ENCODE data around the gene MCM9.
"Not testable (repeated sequence)": the region's sequence is repeated elsewhere in the genome, so short reads cannot be mapped to it uniquely, and the experiment has no call there.

Gene MCM9

DNA sequence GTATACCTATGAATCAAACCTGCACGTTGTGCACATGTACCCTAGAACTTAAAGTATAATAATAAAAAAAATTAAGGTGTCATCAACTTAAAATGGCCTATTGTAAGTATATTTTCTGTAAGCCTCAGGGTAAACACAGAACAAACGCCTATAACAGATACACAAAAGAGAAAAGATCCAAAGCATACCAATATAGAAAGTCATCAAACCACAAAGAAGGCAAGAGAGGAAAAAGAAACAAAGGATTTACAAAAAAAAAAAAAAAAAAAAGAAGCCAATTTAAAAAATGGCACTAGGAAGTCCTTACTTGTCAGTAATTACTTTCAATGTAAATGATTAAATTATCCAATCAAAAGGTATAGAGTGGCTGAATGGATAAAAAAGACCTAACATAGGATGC, 65.6 kb downstream of the MCM9 start:
- peaks cover 6% of the 10 kb centered on the region for H3K4me1 ChIP-seq (ENCODE audit: control insufficient read depth, insufficient read depth, low read length)
- H3K27me3 ChIP-seq (ENCODE audit: control insufficient read depth, insufficient read depth, low read length): no peaks in the 10 kb centered on the region
- no peak overlapping the region for H3K4me3 ChIP-seq (ENCODE audit: low read length)
- no peak overlapping the region for H3K9ac ChIP-seq (ENCODE audit: low read length)
- H3K9me3 ChIP-seq (ENCODE audit: control insufficient read depth, low read length): no peaks in the 10 kb centered on the region
- no peaks in the 10 kb centered on the region for H3K36me3 ChIP-seq (ENCODE audit: control insufficient read depth, insufficient read depth, low read length)

DNA sequence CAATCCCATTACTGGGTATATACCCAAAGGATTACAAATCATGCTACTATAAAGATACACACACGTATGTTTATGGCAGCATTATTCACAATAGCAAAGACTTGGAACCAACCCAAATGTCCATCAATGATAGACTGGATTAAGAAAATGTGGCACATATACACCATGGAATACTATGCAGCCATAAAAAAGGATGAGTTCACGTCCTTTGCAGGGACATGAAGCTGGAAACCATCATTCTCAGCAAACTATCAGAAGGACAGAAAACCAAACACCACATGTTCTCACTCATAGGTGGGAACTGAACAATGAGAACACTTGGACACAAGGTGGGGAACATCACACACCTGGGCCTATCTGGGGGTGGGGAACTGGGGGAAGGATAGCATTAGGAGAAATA, 66.1 kb downstream of the MCM9 start:
- not testable (repeated sequence) for H3K4me1 ChIP-seq (ENCODE audit: control insufficient read depth, insufficient read depth, low read length); H3K36me3 ChIP-seq (ENCODE audit: control insufficient read depth, insufficient read depth, low read length); H3K27me3 ChIP-seq (ENCODE audit: control insufficient read depth, insufficient read depth, low read length); H3K9ac ChIP-seq (ENCODE audit: low read length); H3K9me3 ChIP-seq (ENCODE audit: control insufficient read depth, low read length); H3K4me3 ChIP-seq (ENCODE audit: low read length)

DNA sequence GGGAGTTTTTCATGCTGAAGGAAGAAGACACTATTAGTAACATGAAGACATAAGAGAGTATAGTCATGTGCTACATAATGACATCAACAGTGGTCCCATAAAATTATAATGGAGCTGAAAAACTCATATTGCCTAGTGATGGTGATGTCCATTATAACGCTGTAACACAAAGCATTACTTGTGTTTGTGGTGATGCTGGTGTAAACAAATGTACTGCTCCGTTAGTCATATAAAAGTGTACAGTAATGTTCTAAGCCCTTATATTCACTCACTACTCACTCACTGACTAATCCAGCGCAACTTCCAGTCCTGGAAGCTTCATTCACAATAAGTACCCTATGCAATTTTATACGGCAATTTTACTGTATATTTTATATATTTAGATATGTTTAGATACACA, 67.8 kb downstream of the MCM9 start:
- Histone ChIP-seq H3K27me3 (ENCODE audit: control insufficient read depth, insufficient read depth, low read length) (no peaks in the 10 kb centered on the region), H3K9me3 (ENCODE audit: control insufficient read depth, low read length) (no peaks in the 10 kb centered on the region), H3K36me3 (ENCODE audit: control insufficient read depth, insufficient read depth, low read length) (no peaks in the 10 kb centered on the region), H3K4me3 (ENCODE audit: low read length) (no peak overlapping the region), H3K9ac (ENCODE audit: low read length) (no peak overlapping the region), H3K4me1 (ENCODE audit: control insufficient read depth, insufficient read depth, low read length) (peaks cover 7% of the 10 kb centered on the region)

DNA sequence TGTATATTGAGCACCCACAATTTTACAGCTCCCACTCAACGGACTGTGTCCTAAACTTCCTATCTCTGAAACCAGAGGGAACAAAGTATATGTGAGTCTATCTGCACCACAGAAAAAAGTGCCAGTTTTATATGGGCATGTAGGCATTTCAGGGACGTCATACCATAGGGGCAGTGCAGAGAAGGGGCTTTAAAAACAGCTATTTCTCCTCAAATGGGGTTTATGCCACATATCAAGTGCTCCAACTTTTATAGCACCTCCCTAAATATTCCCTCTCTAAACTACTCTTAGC, 69.9 kb downstream of the MCM9 start:
- H3K36me3 ChIP-seq (ENCODE audit: control insufficient read depth, insufficient read depth, low read length): no peaks in the 10 kb centered on the region
- H3K27me3 ChIP-seq (ENCODE audit: control insufficient read depth, insufficient read depth, low read length): no peaks in the 10 kb centered on the region
- no peak overlapping the region for H3K9ac ChIP-seq (ENCODE audit: low read length)
- H3K4me3 ChIP-seq (ENCODE audit: low read length): no peak overlapping the region
- H3K9me3 ChIP-seq (ENCODE audit: control insufficient read depth, low read length): no peaks in the 10 kb centered on the region
- H3K4me1 ChIP-seq (ENCODE audit: control insufficient read depth, insufficient read depth, low read length): peaks cover 7% of the 10 kb centered on the region

DNA sequence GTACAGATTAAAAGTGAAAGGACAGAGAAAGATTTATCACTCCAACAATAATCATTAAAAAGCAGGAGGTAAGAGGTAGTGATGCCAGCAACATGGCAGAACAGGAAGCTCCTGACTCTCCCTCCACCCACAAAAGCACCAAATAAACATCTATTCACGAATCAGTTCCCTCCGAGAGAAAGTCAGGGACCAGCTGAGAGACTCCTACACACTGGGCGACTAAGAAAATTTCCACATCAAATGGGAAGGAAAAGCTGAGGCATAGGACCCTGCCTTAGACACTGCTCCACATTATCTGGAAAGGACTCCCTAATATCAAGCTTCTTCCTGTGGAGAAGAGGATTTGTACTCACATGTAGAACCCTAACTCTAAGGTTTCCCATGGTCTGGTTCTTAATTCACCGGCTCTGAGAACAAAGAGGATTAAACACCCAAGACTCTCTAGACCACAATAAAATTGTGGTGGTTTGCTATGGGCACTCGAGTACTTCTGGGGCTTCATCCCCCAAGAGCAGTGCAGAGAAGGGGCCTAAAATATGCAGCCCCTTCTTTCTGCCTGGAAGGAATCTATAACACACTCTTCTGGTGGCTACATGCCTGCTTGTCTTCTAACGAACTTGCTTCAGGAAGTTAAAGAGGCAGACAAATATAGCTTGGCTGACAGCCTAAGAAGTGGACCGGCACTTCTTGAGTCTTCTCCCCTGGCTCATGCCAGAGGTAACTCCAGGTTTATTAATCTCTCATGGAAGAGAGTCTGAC, 70.4 kb downstream of the MCM9 start:
- Histone ChIP-seq H3K9me3 (ENCODE audit: control insufficient read depth, low read length) (no peaks in the 10 kb centered on the region), H3K4me3 (ENCODE audit: low read length) (no peak overlapping the region), H3K4me1 (ENCODE audit: control insufficient read depth, insufficient read depth, low read length) (peaks cover 7% of the 10 kb centered on the region), H3K36me3 (ENCODE audit: control insufficient read depth, insufficient read depth, low read length) (no peaks in the 10 kb centered on the region), H3K9ac (ENCODE audit: low read length) (no peak overlapping the region), H3K27me3 (ENCODE audit: control insufficient read depth, insufficient read depth, low read length) (no peaks in the 10 kb centered on the region)

DNA sequence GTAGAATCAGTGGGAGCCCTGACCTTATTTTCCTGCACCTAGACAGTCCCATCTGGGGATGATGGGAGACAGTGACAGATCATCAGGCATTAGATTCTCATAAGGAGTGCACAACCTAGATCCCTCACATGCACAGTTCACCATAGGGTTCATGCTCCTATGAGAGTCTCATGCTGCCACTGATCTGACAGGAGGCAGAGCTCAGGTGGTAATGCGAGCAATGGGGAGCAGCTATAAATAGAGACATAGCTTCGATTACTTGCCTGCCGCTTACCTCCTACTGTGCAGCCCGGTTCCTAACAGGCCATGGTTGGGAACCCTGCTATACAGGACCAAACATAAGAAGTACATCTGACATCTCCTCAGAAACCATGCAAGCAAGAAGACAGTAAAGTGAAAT, 72.5 kb downstream of the MCM9 start:
- Histone ChIP-seq H3K9ac (ENCODE audit: low read length) (no peak overlapping the region), H3K36me3 (ENCODE audit: control insufficient read depth, insufficient read depth, low read length) (no peaks in the 10 kb centered on the region), H3K4me1 (ENCODE audit: control insufficient read depth, insufficient read depth, low read length) (peaks cover 7% of the 10 kb centered on the region), H3K27me3 (ENCODE audit: control insufficient read depth, insufficient read depth, low read length) (no peaks in the 10 kb centered on the region), H3K9me3 (ENCODE audit: control insufficient read depth, low read length) (no peaks in the 10 kb centered on the region), H3K4me3 (ENCODE audit: low read length) (no peak overlapping the region)

DNA sequence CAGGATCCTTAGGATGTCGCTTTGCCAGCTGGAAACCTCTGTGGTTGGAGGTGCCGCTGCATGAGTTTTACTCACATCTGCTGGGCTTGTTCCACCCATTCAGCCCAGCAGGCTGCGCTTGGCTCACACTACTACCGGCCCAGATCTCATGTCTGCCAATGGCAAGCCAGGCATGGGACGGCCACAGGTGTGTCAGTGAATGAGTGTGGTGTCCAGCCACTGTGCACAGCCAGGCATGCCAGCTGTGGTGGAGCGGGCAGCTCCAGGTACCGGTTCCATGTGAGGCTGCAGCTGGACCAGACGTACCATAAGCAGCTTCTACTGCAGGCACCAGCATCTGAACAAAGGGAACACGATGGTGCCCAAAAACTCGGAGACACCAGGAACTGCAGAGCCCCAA, 74.1 kb downstream of the MCM9 start:
- H3K36me3 ChIP-seq (ENCODE audit: control insufficient read depth, insufficient read depth, low read length): no peaks in the 10 kb centered on the region
- no peak overlapping the region for H3K9ac ChIP-seq (ENCODE audit: low read length)
- no peaks in the 10 kb centered on the region for H3K27me3 ChIP-seq (ENCODE audit: control insufficient read depth, insufficient read depth, low read length)
- no peaks in the 10 kb centered on the region for H3K9me3 ChIP-seq (ENCODE audit: control insufficient read depth, low read length)
- H3K4me3 ChIP-seq (ENCODE audit: low read length): no peak overlapping the region
- H3K4me1 ChIP-seq (ENCODE audit: control insufficient read depth, insufficient read depth, low read length): peaks cover 7% of the 10 kb centered on the region

DNA sequence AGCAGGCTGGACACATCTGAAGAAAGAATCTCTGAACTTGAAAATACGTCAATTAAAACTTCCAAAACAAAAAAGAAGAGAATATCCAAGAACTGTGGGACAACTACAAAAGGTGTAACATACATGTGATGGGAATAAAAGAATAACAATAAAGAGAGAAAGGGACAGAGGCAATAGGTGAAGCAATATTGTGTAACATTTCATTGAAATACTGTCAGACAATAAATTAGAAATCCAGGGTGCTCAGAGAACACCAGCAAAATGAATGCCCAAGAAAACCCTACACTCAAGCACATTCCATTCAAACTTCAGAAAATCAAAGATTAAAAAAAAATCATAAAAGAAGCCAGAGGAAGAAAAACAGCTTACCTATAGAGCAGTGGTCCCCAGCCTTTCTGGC, 74.6 kb downstream of the MCM9 start:
- no peaks in the 10 kb centered on the region for H3K27me3 ChIP-seq (ENCODE audit: control insufficient read depth, insufficient read depth, low read length)
- no peaks in the 10 kb centered on the region for H3K9me3 ChIP-seq (ENCODE audit: control insufficient read depth, low read length)
- H3K4me1 ChIP-seq (ENCODE audit: control insufficient read depth, insufficient read depth, low read length): peaks cover 7% of the 10 kb centered on the region
- no peaks in the 10 kb centered on the region for H3K36me3 ChIP-seq (ENCODE audit: control insufficient read depth, insufficient read depth, low read length)
- no peak overlapping the region for H3K9ac ChIP-seq (ENCODE audit: low read length)
- H3K4me3 ChIP-seq (ENCODE audit: low read length): no peak overlapping the region

DNA sequence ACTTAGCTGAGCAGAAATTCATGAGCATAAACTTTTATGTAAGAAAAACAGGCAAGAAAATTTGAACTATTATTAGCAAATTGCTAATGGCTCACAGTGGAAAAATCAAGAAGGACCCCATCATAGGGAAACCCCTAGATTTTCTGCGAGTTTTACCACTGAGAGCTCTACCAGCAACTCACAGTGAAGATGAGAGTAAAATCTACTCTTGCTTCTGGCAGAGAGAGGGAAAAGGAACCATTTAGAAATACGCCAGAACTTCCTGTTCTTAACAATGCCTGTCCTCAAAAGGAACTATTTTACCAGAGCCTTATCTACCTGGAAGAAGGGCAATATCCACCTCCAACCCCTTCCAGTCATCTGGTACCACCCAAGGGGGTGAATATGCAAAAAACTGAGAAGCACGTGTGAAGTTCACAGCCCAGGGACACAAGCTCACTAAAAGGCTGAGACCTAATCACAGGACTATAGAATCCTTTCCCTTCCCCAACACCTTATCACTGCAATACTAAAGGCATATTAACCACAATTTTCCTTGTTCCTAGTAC, 75.4 kb downstream of the MCM9 start:
- no peaks in the 10 kb centered on the region for H3K9me3 ChIP-seq (ENCODE audit: control insufficient read depth, low read length)
- H3K4me3 ChIP-seq (ENCODE audit: low read length): no peak overlapping the region
- no peaks in the 10 kb centered on the region for H3K27me3 ChIP-seq (ENCODE audit: control insufficient read depth, insufficient read depth, low read length)
- no peak overlapping the region for H3K9ac ChIP-seq (ENCODE audit: low read length)
- H3K4me1 ChIP-seq (ENCODE audit: control insufficient read depth, insufficient read depth, low read length): peaks cover 3% of the 10 kb centered on the region
- H3K36me3 ChIP-seq (ENCODE audit: control insufficient read depth, insufficient read depth, low read length): no peaks in the 10 kb centered on the region

DNA sequence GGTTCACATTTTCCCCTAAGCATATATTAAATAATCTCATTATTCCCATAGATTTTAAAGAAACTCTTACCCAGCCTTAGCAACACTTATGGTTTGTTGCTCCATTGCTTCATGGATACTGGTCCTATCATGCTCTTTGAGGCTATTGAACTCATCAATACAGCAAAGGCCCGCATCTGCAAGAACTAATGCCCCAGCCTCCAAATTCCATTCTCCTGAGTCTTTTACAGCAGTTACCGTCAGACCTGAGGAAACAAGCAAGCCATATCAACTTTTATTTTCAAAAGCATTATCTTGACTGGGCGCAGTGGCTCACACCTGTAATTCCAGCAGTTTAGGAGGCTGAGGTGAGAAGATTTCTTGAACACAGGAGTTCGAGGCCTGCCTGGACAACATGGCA, 78.7 kb downstream of the MCM9 start:
- H3K36me3 ChIP-seq (ENCODE audit: control insufficient read depth, insufficient read depth, low read length): no peaks in the 10 kb centered on the region
- no peaks in the 10 kb centered on the region for H3K27me3 ChIP-seq (ENCODE audit: control insufficient read depth, insufficient read depth, low read length)
- no peak overlapping the region for H3K4me3 ChIP-seq (ENCODE audit: low read length)
- no peaks in the 10 kb centered on the region for H3K9me3 ChIP-seq (ENCODE audit: control insufficient read depth, low read length)
- H3K9ac ChIP-seq (ENCODE audit: low read length): no peak overlapping the region
- no peaks in the 10 kb centered on the region for H3K4me1 ChIP-seq (ENCODE audit: control insufficient read depth, insufficient read depth, low read length)

DNA sequence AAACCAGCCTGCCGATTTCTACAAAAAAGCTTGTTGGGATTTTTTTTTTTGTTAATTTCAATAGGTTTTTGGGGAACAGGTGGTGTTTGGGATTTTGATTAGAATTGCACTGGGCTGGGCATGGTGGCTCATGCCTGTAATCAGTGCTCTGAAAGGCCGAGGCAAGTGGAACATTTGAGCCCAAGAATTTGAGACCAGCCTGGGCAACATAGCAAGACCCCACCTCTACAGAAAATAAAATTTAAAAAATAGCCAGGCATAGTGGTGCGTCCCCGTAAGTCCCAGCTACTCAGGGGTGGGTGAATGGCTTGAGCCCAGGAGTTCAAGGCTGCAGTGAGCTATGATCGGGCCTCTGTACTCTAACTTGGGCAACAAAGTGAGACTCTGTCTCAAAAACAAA, 81.6 kb downstream of the MCM9 start:
- Histone ChIP-seq H3K4me3 (ENCODE audit: low read length) (no peak overlapping the region), H3K9ac (ENCODE audit: low read length) (no peak overlapping the region), H3K36me3 (ENCODE audit: control insufficient read depth, insufficient read depth, low read length) (no peaks in the 10 kb centered on the region), H3K27me3 (ENCODE audit: control insufficient read depth, insufficient read depth, low read length) (no peaks in the 10 kb centered on the region), H3K9me3 (ENCODE audit: control insufficient read depth, low read length) (no peaks in the 10 kb centered on the region), H3K4me1 (ENCODE audit: control insufficient read depth, insufficient read depth, low read length) (no peaks in the 10 kb centered on the region)

DNA sequence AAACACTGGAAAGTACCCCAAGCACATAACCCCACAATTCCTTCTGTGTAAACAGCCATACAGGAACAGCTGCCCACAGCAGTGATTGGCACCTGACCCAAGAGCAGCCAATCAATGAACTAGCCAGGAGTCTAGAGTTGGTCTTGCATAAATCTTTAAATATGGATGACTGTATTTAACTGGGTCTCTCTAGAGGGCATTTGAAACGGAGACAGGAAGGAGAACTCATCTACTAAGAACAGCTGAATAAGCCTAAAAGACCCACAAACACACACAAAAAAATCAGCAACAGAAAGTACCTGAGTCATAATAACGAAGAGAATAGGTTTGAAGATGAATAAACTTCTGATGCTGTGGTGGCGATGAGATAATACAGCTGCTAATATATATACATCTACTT, 90.0 kb downstream of the MCM9 start:
- Histone ChIP-seq H3K4me3 (ENCODE audit: low read length) (no peak overlapping the region), H3K36me3 (ENCODE audit: control insufficient read depth, insufficient read depth, low read length) (no peaks in the 10 kb centered on the region), H3K4me1 (ENCODE audit: control insufficient read depth, insufficient read depth, low read length) (no peaks in the 10 kb centered on the region), H3K9me3 (ENCODE audit: control insufficient read depth, low read length) (no peaks in the 10 kb centered on the region), H3K9ac (ENCODE audit: low read length) (no peak overlapping the region), H3K27me3 (ENCODE audit: control insufficient read depth, insufficient read depth, low read length) (no peaks in the 10 kb centered on the region)

Measured in mucosa of stomach (tissue), 1 donor.